HG03108 (cell line): Measurements from ENCODE around the gene ERC1.
"Not testable (repeated sequence)": the region's sequence is repeated elsewhere in the genome, so short reads cannot be mapped to it uniquely, and the experiment has no call there.

Experiments used
- ATAC-seq: cut with Tn5 transposase; IDR thresholded peaks from one replicate; pipeline ENCODE4 v1.9.1; 2021; ENCODE audit warnings: moderate library complexity; ENCODE audit not compliant: unreplicated experiment

ERC1 gene

DNA sequence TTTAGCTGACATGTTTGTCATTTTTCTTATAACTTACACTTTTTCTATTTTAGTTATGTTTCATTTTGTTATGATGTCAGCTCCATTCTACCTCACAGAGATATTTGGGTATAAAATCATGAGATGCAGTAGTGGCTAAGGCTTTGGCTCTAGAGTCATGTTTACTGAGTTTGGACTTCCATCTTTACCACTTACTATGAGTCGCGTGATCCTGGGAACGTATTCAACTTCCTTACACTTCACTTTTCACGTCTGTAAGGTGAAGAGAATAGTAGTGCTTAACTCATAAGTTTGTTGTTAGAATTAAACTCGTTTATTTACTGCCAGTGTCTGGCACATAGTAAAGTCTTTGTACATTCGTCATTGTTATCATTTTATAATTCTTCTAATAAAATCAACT is 126.3 kb downstream of the ERC1 start:
- ATAC-seq: no peak

DNA sequence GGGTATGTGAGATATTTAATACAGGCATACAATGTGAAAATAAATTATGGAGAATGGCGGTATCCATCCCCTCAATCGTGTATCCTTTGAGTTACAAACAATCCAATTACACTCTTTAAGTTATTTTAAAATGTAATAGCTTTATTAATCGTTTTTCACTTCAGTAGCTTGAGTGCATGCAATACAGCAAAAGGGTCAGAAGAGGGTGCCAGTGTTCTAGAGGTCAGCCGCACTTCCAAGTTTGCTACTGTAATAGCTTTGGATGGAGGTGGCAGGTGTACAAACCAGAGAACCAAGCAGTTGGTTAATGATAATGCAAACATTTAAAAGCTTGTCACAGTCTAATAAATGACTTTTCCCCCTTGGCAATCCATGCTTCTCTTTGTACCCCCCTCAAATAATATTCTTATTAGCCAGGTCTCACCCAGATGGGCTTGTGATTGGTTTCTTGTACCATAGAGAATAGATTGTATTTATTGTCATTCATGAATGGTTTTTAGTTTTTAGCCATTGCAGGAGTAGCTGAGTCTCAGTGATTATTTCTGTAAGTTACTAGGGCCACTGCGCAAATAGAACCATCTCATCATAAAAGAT is 127.0 kb downstream of the ERC1 start:
- ATAC-seq: no peak

GRCh38 chr12:1122786-1123185 is 131.8 kb downstream of the ERC1 start:
- ATAC-seq: no peak

- no peak for ATAC-seq
Observed at GRCh38 chr12:1126091-1126490, 135.1 kb downstream of the ERC1 start.

GRCh38 chr12:1127021-1127420 is 136.0 kb downstream of the ERC1 start:
- no peak for ATAC-seq

- no peak for ATAC-seq
Observed at GRCh38 chr12:1130164-1130563, 139.1 kb downstream of the ERC1 start.

DNA sequence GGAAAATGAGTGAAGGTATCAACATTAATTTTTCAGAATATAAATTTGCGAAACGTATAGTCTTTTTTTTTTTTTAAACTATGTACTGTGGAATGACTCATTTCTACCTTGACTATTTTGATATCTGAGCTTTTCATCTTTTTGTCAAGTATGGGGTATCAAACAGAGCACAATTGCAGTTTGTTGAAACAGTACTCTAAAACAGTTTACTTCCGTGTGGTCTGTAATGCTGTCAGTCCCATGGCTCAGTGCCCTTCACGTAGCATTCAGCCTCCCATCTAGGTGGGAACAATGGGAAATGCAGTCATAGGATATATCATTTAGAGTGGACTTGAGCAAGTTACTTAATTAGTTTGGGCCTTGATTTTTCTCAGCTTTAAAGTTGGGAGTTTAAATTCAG is 139.5 kb downstream of the ERC1 start:
- no peak for ATAC-seq

DNA sequence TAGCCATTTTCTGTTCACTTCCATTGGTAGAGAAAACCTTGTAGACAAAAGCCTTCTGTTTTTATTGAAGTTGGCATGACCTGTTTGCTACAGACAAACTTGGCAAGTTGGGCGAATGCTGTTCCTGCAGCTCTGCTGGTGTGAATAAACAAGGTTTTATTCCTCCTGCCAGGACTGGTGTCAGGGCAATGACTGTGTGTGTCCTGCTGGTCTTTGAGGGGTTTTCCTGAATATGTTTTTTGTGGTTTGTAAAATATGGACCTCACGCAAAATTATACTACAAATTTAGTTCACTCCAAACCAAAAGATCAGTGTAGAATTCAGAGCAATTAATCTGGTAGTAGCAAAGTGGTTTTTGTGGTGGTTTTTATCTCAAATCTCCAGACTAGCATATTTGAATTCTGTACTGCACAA is 140.8 kb downstream of the ERC1 start:
- no peak for ATAC-seq

GRCh38 chr12:1132311-1132710 is 141.3 kb downstream of the ERC1 start:
- no peak for ATAC-seq

- no peak for ATAC-seq
Observed at GRCh38 chr12:1138691-1139090, 147.7 kb downstream of the ERC1 start.

GRCh38 chr12:1146758-1147157 is 155.7 kb downstream of the ERC1 start:
- ATAC-seq: not testable (repeated sequence)

DNA sequence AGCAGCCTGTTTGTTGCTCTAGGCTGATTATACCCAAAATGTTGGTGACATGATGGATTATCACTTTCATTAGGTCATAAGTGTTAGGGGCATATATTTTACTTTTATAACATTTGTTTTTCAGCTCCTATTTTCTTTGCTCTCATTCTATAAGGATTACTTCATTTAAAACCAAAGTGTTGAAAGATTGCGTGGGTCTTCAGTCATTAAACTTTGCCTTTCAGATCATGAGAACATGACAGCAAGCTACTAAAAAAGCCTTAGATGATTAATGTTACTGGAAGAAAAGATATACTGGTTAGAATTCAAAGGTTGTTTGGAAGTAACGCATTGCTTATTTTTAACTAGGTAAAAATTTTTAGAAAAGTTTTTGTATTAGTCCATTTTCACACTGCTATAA is 156.8 kb downstream of the ERC1 start:
- ATAC-seq: no peak

- ATAC-seq: no peak
Observed at GRCh38 chr12:1157046-1157445, 166.0 kb downstream of the ERC1 start.

DNA sequence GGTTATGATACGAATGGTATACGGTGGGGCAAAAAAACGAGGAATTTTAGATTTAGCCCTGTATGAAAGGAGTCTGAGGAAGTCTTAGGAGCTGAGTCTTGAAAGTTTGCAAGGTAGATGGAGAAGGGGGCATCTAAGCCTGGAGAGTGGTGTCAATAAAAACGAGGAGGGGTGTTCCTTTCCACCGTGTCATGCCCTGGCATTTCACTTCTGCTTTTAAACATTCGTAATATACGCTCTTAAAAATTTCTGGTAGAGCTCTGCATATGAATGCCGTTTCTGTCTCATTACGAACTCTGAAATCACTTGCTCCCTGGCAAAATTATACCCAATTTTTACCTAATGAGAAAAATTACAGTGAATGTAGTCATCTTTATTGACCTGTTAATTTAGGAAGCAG is 170.2 kb downstream of the ERC1 start:
- no peak for ATAC-seq

DNA sequence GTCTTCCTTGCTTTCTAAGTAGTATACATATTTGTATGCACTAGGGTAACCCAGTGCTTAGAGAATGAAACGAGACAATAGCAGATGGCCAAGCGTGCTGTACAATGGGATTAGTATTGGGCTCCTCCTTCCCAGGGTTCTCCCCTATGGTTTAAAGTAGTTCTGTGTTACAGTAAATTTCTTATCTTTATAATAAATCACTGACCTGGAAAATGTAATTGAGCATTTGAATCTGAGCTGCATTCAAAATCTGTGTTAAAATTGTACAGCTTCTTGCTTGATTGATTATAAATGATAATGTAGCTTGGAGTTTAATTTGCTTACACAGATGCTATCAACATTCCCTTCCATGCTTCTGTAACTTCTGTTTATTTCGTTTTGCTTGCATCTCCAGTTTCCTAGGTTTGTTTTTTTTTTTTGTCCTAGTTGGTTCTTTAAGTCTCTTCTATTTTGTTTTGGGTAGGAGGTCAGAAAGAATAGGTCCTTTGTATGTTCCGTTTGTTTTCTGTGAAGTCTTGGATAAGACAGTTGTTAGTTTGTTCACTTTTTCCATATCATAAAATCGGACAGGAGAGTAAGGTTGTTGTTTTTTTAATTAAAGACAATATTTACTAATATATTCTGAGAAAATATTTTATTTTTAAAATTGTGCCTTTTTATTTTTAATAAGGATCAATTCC is 171.2 kb downstream of the ERC1 start:
- no peak for ATAC-seq

- ATAC-seq: no peak
Observed at GRCh38 chr12:1167784-1168183, 176.8 kb downstream of the ERC1 start.

DNA sequence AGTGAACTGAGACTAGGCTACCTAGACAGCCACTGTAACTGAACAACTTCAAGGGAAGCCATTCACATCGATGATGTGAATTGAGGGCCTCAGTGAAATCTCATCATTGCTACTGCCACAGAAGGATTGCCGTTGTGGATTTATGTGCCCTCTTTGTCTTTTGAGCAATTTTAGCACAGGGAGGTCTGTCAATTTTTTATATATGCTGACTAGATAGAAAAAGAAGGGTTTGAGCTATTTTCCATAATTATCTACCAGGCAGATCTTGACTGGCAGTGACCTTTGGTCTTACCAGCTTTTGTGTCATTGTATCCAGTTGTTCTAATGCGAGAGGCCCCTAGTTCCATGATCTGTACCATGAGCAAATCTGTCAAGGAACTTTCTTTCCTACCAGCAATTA is 179.4 kb downstream of the ERC1 start:
- ATAC-seq: no peak

DNA sequence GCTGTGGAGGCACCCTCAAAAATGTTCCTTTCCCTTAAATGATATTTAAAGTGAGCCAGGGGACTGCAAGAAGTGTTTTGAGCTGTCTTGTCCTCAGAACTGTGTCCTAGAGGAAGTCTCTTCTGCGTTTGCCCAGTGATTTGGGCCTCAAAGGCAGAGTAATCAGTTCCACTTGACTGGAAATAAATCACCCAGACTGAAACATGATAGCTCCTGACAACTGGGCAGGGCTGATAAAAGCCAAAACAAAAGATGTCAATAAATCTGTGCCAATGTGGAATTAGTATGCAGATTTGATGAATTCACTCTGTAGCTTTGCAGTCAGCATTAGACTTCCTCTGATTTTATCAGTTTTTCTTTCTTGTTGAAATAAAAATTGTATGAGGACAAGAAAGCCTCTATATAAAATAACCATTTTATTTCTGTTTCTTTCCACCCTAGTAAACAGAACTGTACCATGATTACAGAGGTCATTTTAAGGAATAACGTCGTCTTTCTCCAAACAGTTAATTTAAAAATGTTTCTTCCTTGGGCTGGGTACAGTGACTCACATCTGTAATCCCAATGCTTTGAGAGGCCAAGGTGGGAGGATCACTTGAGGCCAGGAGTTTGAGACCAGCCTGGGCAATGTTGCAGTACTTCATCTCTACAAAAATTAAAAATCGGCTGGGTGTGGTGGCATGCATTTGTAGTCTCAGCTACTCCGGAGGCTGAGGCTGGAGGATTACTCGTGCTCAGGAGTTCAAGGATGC is 180.8 kb downstream of the ERC1 start:
- ATAC-seq: no peak

- no peak for ATAC-seq
Observed at GRCh38 chr12:1173781-1174617, 183.0 kb downstream of the ERC1 start.

DNA sequence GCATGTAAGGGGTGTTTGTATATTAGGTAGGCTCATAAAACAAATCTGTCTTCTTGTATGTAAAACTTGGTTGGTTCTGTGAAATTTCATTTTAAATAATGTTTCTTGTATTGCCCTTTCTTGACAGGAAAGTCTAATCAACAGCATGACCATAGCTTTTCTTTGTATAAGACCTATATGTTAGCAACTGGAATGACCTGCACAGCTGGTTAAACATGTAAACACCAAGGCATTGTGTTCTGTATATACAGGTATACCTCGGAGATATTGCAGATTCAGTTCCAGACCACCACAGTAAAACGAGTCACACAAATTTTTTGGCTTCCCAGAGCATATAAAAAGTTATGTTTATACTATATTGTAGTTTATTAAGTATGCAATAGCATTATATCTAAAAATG is 183.6 kb downstream of the ERC1 start:
- no peak for ATAC-seq

DNA sequence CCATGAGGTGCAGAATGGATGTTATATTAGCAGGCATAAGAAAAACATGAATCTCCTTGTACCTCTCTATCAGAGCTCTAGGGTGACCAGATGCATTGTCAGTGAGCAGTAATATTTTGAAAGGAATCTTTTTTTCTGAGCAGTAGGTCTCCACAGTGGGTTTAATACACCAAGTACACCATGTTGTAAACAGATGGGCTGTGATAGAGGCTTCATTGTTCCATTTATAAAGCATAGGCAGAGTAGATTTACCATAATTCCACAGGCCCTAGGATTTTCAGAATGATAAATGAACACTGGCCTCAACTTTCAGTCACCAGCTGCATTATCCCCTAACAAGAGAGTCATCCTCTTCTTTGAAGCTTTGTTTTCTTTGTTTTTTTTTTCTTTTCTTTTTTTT is 185.2 kb downstream of the ERC1 start:
- ATAC-seq: no peak
